ELF-1 (cell line): ENCODE measurements around the gene C19orf25.

ENCODE experiments used
- DNase-seq: peaks from one replicate; pipeline ENCODE4 v3.0.0-alpha.2; 2016; ENCODE audit warnings: low read depth, low spot score

The C19orf25 gene

DNA sequence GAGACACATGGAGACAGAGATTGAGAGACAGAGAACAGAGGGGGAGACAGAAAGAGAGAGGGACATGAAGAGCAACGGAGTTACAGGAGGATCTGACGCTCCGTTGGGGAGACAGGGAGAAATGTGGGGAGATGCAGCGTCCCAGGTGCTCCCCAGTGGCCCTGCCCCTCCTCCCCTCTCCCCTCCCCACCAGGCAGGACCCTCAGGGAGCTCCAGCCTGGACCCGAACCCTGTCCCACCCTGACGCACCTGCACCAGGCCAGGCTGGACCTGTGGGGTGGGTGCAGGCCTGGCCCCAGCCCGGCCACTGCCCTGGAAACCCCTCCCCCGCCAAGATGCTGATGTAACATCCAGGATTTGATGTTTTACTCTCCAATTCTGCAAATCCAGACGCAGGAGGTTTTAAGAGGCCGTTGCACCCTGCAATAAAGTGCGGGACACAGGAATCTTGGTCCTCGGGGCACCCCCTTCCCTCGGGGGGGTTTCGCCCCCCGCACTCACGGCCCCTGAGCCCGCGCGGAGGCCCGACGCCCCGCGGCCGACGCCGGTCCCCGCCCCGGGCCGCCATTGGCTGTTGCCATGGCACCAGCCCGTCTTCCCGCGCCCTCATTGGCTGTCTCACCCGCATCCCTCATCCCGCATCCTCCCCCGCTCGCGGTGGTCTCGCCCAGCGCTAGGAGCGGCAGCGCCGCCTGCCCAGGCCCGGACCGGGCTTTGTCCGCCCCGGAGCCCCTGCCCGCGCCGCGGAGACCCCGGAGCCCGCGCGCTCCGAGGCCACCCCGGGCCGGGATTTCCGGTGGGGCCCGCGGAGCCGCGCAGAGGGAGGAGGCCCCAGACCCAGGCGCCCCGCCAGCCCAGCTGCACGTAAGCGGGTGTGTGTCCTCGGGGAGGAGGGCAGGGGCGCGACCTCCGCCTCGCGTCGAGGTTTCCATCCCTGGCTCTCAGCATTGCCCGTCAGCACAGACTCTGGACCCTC lies 29.3 kb downstream of the C19orf25 start, which contains the start of gene APC2:
Gene APC2, plus strand, starts transcription at position 655 of the 976 bp plus-strand sequence. CDS start 2,881 bp downstream, outside the sequence.
- DNase-seq, result peak; percentile 69

DNA sequence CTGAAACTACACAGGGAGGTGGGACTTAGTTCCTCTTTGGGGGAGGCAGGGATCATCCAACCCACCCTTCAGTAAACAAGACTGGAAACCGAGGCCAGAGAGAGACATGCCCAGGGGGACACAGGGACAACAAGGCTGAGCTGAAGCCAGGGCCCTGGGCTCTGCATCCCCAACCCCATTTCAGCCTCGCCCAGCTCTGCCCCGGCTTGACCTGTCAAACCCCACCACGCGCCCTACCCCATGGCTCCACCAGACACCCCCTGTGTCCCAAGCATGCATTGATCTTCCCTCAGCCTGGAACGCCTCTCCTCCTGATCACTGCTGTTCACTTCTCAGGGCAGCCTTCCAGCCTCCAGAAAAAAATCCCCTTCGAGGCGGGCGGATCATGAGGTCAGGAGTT lies 31.1 kb downstream of the C19orf25 start:
- no peak for DNase-seq

DNA sequence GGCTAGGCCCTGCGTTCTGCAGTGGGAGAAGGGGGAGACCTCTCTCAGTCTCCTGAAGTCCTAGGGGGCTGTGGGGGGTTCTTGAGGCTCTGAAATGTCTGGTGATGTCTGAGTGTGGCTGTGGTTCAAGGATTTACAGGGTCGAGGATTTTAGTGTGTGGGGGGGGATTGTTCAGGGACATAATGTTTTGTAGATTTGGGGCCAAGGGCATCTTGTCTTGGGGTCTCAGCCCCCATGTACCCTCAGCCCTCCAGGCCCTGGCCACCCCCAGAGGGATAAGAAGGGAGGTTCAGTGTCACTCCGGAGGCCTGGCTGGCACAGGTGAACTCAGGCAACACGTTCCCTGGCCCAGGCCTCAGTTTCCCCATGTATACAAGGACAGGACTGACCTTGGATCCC lies 31.5 kb downstream of the C19orf25 start:
- no peak for DNase-seq

DNA sequence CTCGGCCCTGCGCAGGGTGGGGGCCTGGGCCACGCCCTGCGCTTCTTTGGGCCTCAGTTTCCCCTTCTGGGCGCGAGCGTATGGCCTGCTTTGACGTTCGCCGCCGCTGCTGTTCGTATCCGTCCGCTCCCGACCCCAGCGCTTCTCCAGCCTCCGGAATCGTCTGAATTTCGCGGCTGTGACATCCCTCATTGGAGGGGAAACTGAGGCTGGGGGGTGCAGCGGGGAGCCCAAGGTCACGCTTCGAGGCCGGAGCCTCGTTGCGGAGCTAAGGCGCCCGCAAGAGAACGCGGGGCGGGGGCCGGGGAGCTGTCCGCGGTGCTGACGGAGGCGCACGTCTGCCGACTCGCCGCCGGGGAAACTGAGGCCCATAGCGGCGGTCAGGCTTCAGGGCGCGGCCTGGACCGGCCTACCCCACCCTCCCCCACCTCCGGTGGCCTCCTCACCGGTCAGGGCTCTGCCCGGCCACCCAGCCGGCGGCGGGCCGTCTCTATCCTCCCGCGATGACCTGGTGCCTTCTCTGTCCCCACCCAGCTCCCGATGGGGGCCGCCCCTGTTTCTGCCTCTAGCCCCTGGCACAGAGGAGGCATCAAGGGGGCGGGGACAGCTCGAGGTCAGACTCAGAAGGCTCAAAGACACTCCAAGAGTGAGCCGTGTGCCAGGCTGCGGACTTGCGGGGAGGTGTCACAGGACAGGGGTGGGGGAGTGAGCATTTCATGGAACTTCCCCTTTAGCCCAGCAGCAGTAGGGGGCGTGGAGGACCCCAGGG lies 32.1 kb downstream of the C19orf25 start:
- no peak for DNase-seq

DNA sequence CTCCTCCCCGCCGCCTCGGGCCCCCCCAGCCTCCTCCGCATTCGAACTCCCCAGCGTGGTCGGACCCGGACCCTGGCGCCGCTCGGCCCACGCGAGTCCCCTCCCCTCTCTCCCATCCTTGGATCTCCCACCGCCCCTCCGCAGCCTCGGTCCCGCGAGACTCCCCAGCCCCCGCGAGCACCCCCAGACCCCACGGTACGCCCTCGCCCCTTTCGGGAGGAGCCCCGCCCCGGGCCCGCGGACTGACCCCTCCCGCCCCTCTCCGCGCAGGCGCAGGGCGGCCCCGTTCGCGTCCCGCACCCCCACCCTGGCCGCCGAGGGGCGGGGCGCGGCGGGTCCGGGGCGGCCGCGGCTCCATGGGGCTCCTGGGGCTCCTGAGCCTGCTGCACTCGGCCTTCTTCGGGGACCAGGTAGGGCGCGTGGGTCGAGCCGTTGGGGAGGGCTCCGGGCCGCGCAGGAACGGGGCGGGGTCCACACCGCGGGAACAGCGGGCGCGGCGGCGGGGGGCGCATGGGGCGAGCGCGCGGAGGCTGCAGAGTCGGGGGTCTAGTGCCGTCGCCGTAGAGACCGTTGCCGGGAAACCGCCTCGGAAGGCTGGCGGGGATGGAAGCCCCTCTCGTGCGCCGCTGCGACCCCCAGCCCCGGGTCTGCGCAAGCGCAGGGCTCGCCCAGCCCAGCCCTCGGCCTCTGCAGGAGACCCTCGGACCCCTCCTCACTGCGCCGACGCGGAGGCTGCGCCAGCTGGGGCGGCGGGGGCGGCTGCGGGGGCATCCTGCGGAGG lies 32.9 kb downstream of the C19orf25 start:
- DNase-seq, result no peak

DNA sequence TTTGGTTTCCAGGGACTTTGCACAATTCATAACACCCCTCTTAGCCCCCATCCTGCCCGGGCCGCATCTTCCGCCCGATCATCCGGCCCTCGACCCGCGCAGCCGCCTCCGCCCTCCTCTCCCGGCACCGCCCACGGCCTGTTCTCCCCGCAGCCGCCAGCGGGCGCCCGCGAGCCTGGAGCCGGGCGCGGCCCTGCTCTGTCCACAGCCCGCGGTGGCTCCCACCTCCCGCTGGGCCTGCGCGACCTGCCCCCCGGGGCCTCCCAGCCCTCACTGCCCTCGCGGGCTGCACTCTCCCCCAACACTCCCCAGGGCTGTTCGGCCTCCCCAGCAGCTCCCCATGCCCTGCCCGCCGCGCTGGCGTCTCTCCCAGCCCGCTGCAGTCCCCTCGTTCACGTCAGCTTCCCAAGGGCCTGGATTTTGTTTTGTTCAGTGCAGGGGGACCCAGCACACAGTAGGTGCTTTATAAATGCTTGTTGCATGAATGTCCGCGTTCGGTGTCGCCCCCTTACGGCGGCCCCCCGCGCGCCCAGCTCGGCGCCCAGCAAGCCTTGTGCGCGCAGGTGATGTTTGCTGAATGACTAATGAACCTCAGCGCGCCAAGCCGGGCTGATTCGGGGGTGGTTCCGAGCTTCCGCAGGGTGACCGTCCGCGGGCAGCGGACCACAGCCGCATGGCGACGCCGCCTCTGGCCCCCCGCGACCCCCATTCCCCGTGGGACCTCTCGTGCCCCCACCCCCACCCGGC lies 33.7 kb downstream of the C19orf25 start:
- DNase-seq, result peak; percentile 87

DNA sequence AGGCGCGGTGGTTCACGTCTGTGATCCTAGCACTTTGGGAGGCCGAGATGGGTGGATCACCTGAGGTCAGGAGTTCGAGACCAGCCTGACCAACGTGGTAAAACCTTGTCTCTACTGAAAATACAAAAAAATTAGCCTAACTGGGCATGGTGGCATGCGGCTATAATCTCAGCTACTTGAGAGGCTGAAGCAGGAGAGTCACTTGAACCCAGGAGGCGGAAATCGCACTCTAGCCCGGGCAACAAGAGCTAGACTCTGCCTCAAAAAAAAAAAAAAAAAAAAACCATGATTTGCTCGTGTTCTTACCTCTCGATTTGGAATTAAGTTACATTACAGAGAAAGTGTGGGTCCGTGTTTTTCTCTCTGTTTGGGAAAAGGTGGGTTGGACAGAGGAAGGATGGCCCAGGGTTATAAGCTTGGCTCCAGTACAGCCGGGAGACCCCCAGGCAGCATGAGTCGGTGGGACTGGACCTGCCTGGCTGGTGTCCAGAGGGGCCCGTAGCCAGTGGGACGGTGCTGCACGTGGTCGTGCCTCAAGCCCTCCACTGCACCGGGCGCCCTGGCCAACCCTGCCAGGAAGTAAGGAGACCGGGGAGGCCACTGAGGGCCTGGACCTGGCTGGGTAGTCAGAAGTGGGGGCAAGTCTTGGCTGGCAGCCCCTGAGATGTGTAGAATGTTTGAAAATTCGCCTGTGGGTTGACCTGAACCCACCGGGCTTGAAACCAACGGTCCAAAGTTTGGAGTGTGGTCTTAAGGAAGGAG lies 37.2 kb downstream of the C19orf25 start:
- DNase-seq, result no peak

DNA sequence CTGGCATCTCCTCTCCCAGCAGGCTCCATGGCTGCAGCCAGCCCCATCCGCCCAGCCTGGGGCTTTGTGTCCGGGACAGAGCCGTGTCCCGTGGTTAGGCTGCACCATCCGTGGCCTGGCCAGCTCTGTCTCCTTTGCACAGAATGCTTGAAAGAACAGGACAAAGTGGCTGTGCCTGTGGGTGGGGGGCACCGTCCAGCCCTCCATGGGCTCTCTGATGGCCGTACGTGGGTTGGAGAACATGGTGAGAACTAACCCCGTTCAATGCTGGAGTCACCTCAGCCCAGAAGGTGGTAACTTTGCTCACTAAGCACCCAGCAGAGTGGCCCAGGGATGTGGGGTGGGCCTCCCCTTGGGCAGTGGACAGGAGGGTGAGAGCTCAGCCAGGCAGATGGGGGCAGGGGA lies 38.0 kb downstream of the C19orf25 start:
- no peak for DNase-seq

DNA sequence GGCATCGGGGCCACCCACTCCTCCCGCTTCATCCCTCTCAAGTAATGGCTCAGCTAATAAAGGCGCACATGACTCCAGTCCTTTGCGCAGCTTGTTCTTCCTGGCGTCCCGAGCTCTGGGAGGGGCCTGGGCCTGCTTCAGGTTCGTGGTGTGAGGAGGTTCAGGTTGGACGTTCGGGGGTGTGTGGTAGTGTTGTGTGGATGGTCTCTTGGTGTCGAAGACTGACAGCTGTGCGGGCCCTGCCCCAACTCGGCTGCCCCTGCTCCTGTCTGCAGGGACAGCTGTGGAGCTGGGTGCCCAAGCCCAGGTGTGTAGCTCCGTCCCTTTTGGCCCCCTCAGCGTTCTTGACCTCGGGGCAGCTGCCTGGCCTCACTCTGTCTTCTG lies 38.6 kb downstream of the C19orf25 start:
- DNase-seq, result no peak

DNA sequence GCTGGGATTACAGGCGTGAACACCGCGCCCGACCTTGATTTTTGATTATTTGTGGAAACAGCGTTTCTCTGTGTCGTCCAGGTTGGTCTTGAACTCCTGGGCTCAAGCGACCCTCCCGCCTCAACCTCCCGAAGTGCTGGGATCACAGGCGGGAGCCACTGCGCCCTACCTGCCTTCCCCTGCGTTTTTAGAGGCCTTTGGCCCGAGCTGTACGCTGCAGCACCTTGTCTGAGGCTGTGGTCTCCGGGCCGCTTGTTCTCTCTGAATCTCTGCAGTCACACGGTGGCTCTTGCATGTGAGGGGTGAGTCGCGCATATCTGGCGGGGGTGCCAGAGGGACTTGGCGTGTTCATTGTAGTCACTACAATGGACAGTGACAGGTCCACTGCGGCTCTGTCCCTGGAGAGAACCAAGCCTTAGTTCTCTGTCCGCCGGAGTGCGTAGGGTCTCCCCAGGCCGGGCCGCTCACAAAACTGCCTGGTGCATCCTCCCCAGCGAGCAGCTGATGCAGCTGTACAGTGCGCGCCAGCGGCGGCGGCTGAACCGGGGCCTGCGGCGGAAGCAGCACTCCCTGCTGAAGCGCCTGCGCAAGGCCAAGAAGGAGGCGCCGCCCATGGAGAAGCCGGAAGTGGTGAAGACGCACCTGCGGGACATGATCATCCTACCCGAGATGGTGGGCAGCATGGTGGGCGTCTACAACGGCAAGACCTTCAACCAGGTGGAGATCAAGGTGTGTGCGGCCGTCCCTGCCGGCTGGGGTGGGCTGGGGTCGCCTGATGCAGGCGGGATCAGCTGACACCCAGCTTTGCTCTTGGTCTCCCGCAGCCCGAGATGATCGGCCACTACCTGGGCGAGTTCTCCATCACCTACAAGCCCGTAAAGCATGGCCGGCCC lies 39.2 kb downstream of the C19orf25 start:
- peak; percentile 51 for DNase-seq

DNA sequence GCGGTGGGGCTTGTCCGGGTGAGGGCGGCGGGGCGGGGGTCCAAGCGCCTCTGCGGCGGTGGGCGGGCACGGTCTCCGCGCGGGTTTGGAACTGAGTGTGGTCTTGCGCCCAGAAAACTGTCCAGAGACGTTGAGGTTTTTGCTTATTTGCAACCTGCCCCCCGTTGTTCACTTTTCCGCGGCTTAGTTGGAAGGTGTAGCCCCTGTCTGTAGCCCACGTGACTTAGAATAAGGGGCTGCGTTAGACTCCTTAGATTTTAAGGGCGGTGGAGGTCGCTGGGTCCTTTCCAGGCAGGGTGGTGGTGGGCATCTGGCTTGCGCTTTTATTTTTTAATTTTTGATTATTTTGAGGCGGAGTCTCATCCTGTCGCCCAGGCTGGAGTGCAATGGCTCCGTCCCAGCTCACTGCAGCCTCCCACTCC lies 40.1 kb downstream of the C19orf25 start:
- no peak for DNase-seq

DNA sequence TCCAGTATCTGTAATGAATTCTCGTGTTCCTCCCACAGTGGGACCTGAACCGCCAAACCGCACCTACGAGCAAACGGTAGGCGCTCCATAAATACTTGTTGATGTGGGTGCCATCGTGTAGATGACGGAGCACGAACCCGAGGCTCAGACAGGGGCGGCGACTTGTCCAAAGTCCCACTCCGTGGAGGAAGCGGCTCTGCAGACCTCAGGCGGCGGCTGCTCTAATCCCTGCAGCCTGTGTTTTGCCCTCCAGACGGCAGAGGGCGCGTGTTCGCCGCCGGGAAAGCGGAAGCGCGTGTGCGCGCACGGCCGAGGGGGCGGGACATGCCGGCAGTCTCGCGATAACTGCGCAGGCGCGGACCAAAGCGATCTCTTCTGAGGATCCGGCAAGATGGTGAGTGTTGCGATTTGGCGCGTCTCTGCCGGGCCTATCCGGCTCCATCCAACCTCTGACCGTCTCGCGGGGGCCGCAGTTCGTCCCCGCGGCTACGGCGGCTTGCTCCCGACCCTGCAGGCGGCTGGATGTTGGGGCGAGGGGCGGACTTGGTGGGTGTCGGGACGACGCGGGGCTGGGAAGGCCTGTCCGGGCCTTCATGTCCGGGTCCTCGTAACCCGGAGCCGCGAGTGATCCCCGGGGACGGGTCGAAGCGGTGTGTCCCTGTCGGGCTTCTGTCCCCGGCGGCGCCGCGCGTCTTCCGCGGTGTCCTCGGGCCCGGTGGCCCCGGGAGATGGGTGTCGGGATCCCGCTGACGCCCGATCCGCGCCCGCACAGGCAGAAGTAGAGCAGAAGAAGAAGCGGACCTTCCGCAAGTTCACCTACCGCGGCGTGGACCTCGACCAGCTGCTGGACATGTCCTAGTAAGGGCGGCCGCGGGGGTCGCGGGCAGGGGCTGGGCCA lies 40.7 kb downstream of the C19orf25 start, which contains the start of gene RPS15:
Gene RPS15, plus strand, starts transcription at position 362 of the 898 bp plus-strand sequence. Its CDS starts 30 bp downstream, at position 392.
- peak; percentile 98 for DNase-seq

DNA sequence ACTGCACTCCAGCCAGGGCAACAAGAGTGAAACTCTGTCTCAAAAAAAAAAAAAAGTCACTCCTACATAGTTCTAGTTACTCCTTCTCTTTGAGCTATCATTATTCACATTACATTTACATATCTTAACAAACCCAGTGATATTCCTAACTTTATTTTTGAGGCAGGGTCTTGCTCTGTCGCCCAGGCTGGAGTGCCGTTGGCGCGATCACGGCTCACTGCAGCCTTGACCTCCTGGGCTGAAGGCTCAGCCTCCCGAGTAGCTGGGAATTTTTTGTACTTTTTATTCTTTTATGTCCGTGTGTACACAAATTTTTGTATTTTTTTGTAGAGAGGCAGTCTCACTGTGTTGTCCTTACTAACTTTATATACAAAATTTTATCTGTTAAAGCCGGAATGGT lies 41.4 kb downstream of the C19orf25 start:
- DNase-seq, result no peak

DNA sequence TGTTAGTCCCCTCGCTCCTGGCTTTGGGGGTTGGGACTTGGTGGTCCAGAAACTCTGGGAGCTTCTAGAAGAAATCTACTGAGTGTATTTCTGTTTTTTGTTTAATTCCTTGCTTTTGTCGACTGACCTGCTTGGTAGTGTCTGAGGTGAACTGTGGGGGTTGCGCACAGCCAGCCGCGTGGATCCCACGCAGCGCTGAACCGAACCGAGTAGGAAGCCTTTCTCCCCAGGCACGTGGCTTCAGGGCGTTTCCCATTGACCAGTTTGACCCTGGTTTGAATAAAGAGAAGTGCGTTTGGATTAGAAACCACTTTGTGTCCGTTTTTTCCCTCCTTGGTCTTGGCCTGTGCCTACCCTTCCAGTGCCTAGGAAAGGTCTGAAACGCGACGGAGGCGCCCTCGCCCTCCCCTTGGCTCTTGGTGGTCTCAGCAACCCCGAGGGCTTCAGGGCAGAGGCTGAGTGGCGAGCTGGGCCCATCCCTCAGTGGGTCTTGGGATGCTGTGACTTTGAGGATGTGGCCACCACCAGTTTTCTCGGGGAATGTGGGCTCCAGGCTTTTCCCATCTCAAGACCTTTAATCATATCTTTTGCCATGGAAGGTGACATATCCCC lies 43.5 kb downstream of the C19orf25 start:
- no peak for DNase-seq

DNA sequence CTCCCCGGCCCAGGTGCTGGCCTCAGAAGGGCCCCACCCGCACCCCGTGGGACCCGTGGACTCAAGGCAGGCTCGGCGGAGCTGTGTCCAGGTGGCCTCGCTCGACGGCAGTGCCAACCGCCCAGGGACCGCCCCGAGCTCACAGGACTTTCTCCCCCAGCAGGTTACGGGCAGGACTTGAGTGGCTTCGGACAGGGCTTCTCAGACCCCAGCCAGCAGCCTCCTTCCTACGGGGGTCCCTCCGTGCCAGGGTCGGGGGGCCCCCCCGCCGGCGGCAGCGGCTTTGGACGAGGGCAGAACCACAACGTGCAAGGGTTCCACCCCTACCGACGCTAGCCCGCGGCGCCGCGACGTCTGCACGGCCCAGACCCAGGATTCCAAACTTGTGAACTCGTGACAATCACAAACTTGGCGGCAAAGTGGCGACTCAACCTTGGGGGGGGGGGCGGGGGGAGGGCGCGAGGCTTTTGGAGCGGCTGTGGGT lies 44.4 kb downstream of the C19orf25 start:
- no peak for DNase-seq

DNA sequence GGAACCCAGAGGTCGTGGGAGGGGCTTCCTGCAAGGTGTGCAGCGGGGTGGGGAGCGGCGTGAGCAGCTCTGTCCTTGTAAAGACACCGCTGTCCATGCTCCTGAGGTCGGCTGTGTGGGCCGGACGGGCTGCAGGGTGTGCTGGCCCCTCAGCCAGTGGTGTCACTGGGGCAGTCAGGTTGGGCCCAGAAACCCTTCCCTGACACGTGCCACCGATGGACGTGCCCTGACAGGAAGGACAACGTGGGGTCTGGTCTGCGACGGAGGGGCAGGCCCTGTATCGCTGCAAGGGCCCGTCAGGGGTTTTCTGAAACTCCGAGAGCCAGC lies 45.0 kb downstream of the C19orf25 start:
- DNase-seq, result no peak
